Posterior cingulate gyrus (tissue), 11 donors: Measurements from ENCODE around the gene DDC.

Source experiments
- DNase-seq, 10 donors: peaks; one replicate each; pipeline versions ENCODE4 v3.0.0 to v3.0.0-alpha.2; 2020 to 2021; ENCODE audit warnings: mixed read lengths in 3 of 10
- intact Hi-C: fragments of 100-400 bp; cut with DNase I; formaldehyde crosslinking; loops from one replicate; pipeline ENCODE4 v1.15.1; 2023

Gene DDC

GRCh38 chr7:50492770-50493519, 72.3 kb downstream of the DDC start:
- peak in 2 of 10 donors; percentile 39 to 68 for DNase-seq
- intact Hi-C loops, result no loop called here

- intact Hi-C loops, result no loop called here
- no peak for DNase-seq
Measured at GRCh38 chr7:50491943-50492342, 73.3 kb downstream of the DDC start.

GRCh38 chr7:50491209-50491608, 74.0 kb downstream of the DDC start:
- intact Hi-C loops, result no loop called here

GRCh38 chr7:50488379-50488778, 76.8 kb downstream of the DDC start:
- no peak for DNase-seq
- intact Hi-C loops, result no loop called here

More at GRCh38 chr7:50491209-50491608, 74.0 kb downstream of the DDC start:
- no peak for DNase-seq

- intact Hi-C loops, result no loop called here
- DNase-seq, result no peak
Measured at GRCh38 chr7:50486512-50486911, 78.7 kb downstream of the DDC start.

GRCh38 chr7:50481867-50482266, 83.3 kb downstream of the DDC start:
- intact Hi-C loops, result no loop called here
- no peak for DNase-seq

- intact Hi-C loops, result no loop called here
Measured at GRCh38 chr7:50480797-50481196, 84.4 kb downstream of the DDC start.

GRCh38 chr7:50479743-50480517, 85.3 kb downstream of the DDC start:
- DNase-seq, result peak in 1 of 10 donors; percentile 66
- intact Hi-C loops, result no loop called here

More at GRCh38 chr7:50480797-50481196, 84.4 kb downstream of the DDC start:
- peak in 1 of 10 donors; percentile 25 for DNase-seq

- intact Hi-C loops, result no loop called here
- no peak for DNase-seq
Measured at GRCh38 chr7:50477640-50478039, 87.6 kb downstream of the DDC start.

GRCh38 chr7:50476953-50477625, 88.1 kb downstream of the DDC start:
- intact Hi-C loops, result no loop called here
- peak in 1 of 10 donors; percentile 45 for DNase-seq

- intact Hi-C loops, result no loop called here
- DNase-seq, result no peak
Measured at GRCh38 chr7:50475340-50475739, 89.9 kb downstream of the DDC start.

- intact Hi-C loops, result no loop called here
- DNase-seq, result peak in 1 of 10 donors; percentile 53
Measured at GRCh38 chr7:50474382-50475160, 90.6 kb downstream of the DDC start.

- peak in 2 of 10 donors; percentile 50 to 62 for DNase-seq
Measured at GRCh38 chr7:50473531-50473930, 91.7 kb downstream of the DDC start.

GRCh38 chr7:50472427-50472826, 92.8 kb downstream of the DDC start:
- DNase-seq, result peak in 1 of 10 donors; percentile 21
- intact Hi-C loops, result no loop called here

More at GRCh38 chr7:50473531-50473930, 91.7 kb downstream of the DDC start:
- intact Hi-C loops, result no loop called here

- intact Hi-C loops, result no loop called here
- DNase-seq, result peak in 1 of 10 donors; percentile 35
Measured at GRCh38 chr7:50471970-50472369, 93.2 kb downstream of the DDC start.

- intact Hi-C loops, result no loop called here
- DNase-seq, result peak in 2 of 10 donors; percentile 57 to 65
Measured at GRCh38 chr7:50470250-50471163, 94.7 kb downstream of the DDC start.

- intact Hi-C loops, result loop anchor here (10.0 kb wide), 1 partner anchor 896 kb away; no protein-coding TSS in a partner anchor
- peak in 1 of 10 donors; percentile 61 for DNase-seq
Measured at GRCh38 chr7:50469181-50469580, 96.0 kb downstream of the DDC start.

- DNase-seq, result peak; percentile 62 to 97 (median 83)
- intact Hi-C loops, result loop anchor here (1.0 to 10.0 kb wide), 3 partner anchors 211 to 897 kb away; no protein-coding TSS in a partner anchor
Measured at GRCh38 chr7:50467817-50468610, 97.2 kb downstream of the DDC start.
